Superior temporal gyrus (tissue), 1 donor: Measurements from ENCODE around the gene LACC1.
A peak's percentile ranks its signal among the peaks of the same experiment; 100 is the strongest.

ENCODE experiments used
- DNase-seq: peaks from one replicate; pipeline ENCODE4 v3.0.0-alpha.2; 2016; ENCODE audit errors: extremely low spot score

Gene LACC1

DNA sequence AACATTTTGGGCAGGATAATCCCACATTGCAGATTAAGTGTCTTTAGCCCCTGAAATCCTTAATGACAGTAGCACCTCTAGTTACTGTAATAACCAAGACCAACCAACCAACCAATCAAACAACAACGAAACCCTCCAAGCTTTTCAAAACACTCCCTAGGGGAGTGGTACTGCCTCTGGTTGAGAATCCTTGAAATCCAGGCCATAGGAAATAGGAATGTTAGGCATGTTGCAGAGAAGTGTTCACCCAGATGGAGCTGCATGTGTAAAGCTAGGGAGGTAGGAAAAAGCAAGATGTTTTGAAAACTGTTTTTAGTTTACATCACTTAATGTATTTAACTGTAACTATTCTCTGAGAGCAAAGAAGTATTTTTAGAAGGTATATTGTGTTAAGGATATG, 4.5 kb downstream of the LACC1 start:
- no peak for DNase-seq

DNA sequence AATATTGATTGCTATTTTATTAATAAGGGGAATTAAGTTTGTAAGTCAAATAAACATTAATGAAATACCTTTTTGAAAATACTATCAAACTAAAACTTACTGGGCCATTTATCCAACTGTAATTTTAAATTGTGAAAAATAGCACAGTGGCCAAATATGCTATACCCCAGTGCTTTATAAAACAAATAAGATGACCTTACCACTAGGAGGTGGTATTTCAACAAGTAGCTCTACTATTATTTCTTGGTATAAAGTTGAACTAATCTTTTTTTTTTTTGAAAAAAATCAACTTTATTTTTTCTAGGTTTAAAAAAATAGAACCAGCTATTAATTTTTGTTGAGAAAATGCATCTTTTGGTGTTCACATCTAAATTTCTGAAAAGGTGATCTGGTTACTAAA, 14.7 kb downstream of the LACC1 start:
- no peak for DNase-seq

DNA sequence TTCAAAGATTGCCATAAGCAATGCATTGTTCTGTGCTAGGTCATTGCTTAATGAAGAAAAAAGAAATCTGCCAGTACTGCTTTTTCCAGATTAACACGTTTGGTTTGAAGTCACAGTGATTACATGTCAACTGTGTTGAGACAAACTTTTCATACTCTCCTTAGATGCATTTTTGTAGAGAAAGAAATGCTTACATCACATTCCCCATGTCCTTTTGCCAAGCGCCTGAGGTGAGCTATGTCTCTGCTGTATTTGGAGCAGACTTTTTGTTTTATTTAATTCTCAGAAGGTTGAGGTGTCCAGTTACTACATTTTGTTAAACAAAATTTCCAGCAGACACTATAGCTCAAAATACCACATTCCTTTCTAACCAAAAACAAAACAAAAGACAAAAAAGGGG, 16.2 kb downstream of the LACC1 start:
- DNase-seq, result no peak

DNA sequence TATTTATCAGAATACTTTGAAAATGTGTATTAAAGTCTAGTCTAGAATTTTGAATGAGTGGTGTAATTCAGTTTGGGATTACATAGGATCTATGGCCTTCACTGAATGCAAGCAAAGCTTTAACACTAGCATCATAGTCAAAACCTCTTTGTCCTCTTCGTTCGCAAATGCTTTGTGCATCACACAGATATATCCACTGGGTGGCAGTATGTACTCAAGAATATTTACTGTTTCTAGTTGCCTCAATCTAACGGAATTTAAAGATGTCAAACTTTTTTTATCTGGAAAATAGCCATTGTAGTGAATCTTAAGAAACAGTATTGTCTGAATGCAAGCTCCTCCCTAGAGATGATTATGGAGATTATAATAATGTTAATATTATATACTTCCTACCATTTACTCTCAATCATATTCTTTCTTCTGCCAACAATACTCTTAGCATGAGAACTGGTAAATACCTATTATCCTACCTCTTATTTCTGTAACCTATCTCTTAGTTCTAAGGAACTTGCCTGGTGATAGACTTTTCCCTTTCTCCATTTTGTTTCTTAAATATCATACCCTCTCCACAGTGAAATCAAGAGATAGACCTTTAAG, 25.8 kb downstream of the LACC1 start:
- peak; percentile 96 for DNase-seq

DNA sequence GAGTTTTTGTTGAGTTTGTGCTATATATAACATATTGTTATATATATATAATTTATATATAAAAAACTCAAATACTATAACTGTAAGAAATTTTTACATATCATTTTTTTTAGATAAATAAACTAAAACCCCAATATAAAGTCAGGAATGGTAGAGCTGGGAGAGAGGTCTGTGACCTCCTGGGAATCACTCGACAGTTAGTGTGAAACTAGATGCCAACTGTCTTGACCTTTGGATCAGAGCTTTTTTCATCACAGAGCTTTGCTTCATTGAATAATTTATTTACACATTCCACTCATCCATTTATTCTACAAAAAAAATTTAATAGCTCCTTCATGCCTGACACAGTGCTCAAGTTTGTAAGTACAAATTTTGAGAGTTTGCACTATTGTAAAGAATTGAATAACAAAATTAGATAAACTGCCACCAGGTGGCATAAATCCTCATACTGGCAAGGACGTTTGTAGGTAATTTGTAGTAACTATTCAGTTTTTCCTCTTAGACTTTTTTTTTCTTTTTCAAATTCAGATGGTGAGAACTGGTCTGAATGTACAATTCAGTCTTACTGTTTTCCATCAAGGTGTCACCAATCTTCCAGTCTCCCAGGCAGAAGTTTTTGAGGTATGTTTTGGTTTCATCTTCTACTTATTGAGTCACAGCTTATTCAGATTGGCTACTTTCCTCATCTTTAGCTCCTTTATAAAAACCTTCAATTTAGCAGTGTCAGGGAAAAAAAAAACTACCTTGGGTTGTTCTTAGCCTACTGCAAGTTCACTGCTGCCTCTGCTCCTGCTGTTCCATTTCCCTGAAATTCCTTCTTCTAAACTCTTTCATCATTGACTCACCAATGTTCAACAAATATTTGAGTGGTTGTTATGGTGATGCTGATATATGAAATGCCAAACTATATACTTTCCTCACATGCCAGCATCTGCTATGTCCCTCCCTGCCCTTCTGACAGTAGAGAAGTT, 28.7 kb downstream of the LACC1 start:
- DNase-seq, result peak; percentile 88

DNA sequence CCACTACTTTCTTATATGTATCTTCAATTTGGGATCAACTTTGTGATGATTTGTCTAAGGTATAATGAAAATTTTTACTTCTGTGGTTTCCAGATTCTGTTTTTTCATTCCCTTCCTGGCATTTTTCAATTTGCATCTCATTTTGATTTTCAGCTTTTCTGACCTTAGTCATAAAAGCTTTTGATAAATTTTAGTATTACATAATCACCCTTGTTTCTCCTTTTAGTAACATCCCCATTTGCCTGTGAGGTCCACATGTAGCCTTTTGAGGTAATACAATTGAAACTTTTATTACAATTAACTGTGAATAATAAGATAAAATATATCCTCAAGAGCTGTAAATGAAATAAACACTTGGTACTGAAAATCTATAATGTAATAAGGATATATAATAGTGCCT, 31.2 kb downstream of the LACC1 start:
- no peak for DNase-seq

DNA sequence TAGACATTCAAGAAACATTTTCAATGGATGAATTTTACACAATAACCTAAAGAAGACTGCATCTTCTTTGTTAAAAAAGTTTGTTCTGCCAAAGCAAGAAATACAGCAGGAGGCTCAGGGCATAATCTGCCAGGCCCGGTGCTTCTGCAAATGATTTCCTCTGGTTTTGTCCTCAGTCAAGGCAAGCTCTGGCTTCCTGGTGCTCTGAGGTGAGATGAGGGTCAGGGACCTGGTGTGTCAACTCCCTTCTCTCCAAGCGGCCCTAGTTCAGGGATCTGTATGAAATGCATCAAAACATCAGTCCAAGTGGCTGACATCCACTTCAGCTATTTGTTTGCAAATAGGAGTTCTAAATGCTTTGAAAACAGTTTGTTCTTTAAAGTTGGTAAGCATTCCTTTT, 31.6 kb downstream of the LACC1 start:
- no peak for DNase-seq

DNA sequence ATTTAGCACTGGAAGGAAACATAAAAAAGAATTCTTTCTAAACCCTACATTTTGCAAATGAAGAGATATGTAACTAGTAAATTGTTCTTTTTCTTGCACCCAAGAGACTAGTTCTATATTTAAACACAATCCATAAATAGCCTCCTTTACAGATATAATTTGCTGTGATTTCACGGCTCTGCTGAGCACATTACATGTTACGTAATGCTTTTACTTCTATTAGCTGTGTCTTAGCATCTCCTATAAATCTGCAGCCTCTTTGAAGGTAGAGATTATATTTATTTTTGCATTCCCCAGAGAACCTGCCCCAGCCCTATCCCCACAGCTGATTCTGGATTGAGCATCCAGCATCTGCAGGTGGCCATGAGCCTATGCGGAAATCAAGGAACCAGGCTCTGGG, 32.2 kb downstream of the LACC1 start:
- DNase-seq, result peak; percentile 67

DNA sequence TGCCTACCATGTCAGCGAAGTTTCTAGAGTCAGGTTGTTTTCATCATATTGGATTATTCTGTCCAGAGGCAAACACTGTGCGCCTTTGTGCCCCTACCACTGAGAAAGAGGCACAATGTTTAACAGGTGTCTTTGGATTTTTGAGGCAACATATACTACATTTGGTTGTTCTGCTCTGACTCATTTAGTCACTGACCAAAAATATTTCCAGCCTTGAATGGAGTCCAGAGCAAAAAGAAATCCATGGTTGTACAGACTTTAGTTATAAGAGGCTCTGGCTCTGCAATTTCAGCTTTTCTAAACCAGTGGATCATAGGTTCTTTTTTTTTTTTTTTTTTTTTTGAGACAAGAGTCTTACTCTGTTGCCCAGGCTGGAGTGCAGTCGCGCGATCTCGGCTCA, 35.7 kb downstream of the LACC1 start:
- no peak for DNase-seq

DNA sequence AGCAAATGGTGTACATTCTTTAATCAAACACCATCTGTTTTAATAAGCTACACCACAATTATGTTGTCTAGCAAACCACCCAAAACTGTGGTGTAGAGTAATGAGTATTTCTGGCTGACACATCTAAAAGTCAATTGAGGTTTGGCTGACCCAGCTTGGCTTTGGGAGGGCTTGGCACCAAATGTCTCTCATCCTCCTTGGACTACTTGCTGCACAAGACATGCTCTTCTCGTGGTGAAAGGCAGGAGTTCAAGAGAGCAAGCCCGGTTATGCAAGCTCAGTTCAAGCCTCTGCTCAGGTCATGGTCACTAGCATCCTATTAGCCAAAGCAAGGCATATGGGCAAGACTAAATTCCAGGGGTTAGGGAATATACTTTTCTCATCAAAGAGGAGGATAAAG, 37.1 kb downstream of the LACC1 start:
- DNase-seq, result no peak

DNA sequence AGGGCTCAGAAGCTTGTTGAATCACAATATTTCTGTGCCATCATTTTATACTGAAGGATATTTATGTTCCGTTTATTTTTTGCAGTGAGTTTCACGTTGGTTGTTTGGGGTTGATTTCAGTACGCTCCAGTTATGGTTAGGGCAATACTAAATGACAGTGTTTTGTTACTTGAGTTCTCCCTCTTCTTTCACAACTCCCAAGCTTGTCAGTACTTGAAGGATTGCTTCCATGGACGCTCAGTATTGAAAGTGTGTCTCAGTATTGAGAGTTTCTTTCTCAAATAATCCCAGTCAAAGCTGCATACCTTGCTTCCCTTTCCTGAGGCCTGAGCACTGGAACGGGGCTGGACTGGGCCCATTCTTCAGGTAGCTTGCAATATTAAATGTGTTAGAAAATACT, 38.9 kb downstream of the LACC1 start:
- no peak for DNase-seq

DNA sequence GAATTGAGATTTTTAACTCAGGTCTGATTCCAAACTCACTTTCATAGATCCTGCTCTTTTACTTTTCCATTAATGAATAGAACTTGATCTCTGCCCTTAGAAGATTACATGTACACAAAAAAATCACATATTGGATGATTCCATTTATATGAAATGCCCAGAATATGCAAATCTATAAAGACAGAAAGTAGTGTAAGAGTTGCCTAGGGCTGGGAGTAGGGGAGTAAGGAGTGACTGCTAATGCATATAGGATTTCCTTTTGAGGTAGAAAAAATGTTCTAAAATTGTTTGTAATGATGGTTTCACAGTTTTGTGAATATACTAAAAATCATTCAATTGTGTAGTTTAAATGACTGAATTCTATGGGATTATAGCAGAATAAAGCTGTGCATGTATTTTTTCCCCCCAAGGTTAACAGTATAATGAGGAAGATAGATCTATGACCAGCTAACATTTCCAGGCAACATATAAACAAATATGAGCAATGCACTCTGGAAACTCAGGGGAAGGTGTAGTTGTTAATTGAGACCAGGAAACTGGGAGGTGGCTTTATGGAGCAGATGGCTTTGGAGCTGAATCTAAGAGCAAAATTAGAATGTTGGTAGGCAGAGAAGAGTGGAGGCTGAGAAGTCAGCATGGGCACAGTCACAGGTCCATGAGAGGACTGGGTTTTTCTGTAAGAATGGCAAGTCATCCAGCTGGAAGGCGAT, 41.4 kb downstream of the LACC1 start:
- DNase-seq, result no peak

DNA sequence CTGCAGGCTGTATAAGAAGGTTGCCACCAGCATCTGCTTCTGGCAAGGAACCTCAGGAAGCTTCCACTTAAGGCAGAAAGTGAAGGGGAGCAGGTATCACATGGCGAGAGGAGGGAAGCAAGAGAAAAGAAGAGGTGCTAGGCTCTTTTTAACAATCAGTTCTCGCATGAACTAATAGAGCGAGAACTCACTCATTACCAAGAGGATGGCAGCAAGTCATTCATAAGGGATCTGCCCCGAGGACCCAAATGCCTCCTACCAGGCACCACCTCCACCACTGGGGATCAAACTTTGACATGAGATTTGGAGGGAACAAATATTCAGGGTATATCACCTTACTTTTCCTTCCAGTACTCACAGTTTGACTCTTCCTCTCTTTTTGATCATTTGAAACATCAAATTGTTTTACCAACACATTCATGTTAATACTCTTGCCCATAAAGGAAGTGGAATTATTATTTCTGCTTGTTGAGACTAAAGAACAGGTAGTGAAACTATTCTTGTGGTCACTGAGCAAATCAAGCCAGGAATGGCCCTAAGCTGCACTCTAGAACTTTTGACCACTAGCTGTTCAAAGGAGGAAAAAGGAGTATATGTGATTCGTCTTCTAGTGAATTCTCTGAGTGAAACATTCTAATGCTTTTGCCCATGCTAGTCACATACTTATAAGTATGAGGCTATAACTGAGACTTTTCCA, 45.0 kb downstream of the LACC1 start:
- no peak for DNase-seq

DNA sequence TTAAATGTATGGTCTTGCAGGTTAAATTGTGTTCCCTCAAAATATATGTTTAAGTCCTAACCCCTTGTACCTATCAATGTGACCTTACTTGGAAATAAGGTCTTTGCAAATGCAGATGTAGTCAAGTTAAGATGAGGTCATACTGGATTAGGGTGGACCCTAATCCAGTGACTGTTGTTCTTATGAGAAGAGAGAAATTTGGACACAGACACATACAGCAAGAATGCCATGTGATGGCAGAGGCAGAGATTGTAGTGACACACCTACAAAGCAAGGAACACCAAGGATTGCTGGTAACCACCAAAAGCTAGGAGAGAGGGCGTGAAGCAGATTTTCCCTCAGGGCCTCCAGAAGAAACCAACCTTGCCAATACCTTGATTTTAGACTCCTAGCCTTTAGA, 50.2 kb downstream of the LACC1 start:
- DNase-seq, result no peak

DNA sequence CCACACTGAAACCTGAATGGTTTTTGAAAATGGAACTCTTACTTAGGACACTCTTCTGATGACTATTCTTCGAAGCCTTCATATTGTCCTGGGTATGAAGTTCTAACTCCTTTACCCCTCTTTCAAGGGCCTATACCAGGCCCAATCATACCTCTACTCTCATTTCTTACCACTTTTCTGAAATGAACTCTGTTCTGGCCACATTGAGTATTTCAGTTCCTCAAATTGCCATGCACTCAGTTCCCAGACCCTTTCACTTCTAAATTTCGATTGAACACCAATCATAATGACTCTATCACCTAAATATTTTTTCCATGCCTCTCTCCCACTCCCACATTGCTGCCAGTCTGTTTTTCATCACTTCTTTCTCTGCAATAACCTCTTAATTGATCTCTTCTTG, 53.7 kb downstream of the LACC1 start:
- DNase-seq, result no peak

DNA sequence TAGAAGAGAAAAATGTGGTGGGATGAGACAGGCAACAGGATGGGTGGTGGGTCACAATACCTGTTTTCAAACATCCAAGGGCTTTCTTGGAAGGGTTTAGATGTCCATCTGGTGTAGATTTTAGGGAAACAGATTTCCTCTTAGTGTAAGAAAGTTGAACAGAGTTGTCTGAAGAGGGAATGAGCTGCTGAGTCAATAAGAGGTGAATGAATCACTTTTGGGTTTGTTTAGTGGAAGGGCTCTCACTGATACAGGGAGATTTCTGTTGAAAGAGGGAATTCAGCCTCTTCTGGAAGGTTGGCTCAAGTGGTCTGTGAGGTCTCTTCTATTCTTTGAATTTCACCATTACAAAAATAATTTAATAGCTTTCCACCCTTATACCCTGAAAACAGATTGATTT, 54.6 kb downstream of the LACC1 start:
- no peak for DNase-seq

DNA sequence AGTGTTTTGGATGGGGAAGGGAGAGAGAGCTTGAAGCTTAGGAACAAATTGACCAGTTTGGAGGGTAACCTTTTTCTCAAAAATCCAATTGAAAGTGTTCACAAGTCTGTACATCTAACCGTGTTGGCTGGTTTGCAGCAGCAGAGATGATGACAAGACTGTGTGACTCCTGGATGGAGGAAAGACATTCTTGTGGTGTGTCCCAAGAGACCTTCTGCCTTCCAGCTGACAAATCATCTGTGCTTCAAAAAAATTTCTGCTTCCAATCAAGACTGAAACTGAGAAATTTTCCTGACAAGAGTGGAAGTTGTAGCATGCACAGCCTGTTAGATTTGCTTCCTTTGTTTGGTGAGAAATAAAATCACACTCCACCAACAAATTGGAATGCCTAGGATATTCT, 56.2 kb downstream of the LACC1 start:
- DNase-seq, result no peak

DNA sequence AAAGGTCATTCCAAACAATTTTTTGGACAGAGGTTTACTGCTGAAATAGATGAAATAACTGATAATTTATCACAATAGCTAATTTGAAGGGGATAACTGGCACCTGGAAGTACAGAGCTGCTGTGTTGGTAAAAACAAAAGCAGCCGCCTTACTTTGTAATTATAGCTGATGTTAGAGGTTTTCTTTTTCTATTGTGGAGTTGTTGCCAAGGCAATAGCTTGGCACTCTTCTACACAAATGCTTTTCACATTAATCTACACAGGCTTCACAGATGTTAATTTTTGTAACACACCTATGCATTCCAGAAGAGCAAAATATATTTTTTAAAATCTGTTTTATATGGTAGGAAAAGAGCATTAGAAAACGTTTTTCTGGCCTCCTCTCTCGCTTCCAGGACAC, 56.9 kb downstream of the LACC1 start:
- no peak for DNase-seq

DNA sequence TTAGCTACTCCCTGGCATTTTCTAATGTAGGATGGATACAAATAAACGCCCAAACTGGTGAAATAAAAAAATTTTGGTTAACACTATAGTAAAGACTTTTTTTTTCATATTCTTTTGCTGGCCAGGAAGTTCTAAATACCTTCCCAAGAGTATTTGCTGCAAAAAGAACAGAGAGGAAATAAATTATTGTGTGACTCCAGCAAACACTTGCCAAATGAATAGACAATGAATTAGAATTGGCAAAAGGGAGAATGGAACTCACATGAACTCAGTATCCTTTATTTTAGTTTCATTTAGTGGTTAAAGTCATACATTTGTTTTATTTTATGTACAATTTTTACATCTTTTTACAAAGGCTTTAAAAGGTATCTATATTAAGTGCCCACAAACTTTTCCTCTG, 58.1 kb downstream of the LACC1 start:
- DNase-seq, result no peak

DNA sequence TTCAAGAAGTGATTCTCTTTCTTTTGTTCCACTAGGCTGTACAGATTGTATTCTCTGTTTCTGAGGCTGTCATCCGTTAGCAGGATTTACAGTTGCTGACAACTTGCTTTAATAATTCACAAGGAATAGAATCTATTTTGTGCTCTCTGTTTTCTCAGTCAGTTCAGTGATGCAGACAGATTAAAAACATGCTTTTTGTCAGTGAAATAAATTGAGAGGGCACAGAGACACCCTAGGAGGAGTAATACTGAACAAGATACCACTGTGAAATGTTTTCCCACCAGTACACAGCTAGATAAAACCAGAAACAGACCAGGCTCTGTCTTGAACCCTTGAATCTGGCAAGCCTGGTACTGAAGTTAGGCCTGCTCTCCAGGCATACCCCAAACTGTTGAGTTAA, 58.7 kb downstream of the LACC1 start:
- no peak for DNase-seq

DNA sequence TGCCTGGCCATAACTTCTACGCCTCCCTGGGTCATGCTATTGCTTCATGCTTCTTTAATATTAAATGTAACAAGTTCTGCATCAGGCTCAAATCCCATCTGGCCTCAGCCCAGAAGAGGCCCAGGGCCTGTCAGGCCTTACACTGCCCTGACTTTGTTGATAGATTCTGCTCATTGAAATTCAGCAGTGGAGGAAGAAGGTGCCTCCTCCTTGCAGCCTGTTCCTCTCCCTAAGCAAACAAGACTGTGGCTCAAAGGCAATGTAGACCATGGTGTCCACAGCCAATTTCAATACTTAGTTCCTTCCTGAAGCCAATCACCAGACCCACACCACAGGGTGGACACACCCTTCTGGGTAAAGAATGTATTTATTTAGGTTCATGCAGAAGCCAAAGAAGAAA, 59.4 kb downstream of the LACC1 start:
- no peak for DNase-seq

DNA sequence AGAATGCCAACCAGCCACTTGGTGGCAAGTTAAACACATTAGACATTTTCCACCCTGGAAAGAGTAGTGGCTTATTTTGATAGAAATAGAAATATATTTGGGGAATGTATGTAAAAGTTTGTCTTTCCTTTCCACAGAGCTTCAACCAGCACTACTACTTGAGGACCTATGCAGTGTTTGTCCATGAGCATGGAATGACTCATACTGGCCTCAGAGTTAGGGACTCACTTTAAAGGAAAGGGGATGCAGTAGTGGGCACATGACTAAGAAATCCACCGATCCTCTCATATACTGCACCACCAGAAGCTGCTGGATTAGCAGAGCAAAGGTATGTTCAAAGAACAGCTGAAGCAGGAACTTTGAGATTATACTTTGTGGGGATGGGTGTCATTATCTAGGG, 62.6 kb downstream of the LACC1 start:
- no peak for DNase-seq
